ENCODE data around the gene FCHO1. TPM values are rescaled to one million over a fixed set of nuclear protein-coding genes. Genes with fewer than 3 reads are reported as not detected.

Gene FCHO1
- total and polyA plus RNA-seq, 2 donors (not counting 1 experiment from before 2014, with no cell fraction given), result 85.7 to 149 TPM

- DNase-seq, result no peak
- Histone ChIP-seq H2AFZ (ENCODE audit: insufficient read depth, low read depth, low read length, poor library complexity, severe bottlenecking) (peak within 1 kb of the TSS; percentile 47), H3K27me3 (replicated peaks in 1 of 4; ENCODE audit: control extremely low read depth in 1 of 4, control insufficient read depth in 3 of 4, insufficient read depth in 4 of 4, low read length in 3 of 4) (peaks cover 0 to 43% (median 22%) of the 10 kb centered on the region in 4 experiments), H3K9ac (ENCODE audit: low read length) (peak within 1 kb of the TSS; percentile 34), H3K27ac (ENCODE audit: low read length in 2 of 2) (no peak within 1 kb of the TSS), H4K20me1 (ENCODE audit: control insufficient read depth, insufficient read depth, low read length, poor library complexity, severe bottlenecking) (no peaks in the 10 kb centered on the region), H3K4me1 (ENCODE audit: control insufficient read depth in 2 of 2, insufficient read depth in 2 of 2, low read length in 2 of 2) (peaks cover 31 to 32% of the 10 kb centered on the region in 2 donors), H3K36me3 (replicated peaks in 1 of 2; ENCODE audit: control extremely low read depth in 1 of 2, control insufficient read depth in 1 of 2, extremely low read depth in 1 of 2, insufficient read depth in 2 of 2, low read length in 1 of 2) (no peaks in the 10 kb centered on the region), H3K4me3 (ENCODE audit: control extremely low read depth in 1 of 5, extremely low read depth in 1 of 5, insufficient read depth in 1 of 5, low read depth in 2 of 5, low read length in 4 of 5) (peak within 1 kb of the TSS in 1 of 5 experiments; percentile 18), H3K9me3 (ENCODE audit: control extremely low read depth in 1 of 3, control insufficient read depth in 2 of 3, insufficient read depth in 1 of 3, low read length in 2 of 3) (peaks cover 0 to 12% (median 0%) of the 10 kb centered on the region in 3 donors), H3K79me2 (ENCODE audit: control insufficient read depth, insufficient read depth, low read length) (no peaks in the 10 kb centered on the region), H3K4me2 (replicated peaks; ENCODE audit: low read depth, low read length, poor library complexity, severe bottlenecking) (peak within 1 kb of the TSS; percentile 57)
- ChIA-PET POLR2A (no interaction called here), CTCF (interaction anchor here (0.7 to 1.3 kb wide), 6 partner anchors 8 to 65 kb away, joined by 3 to 4 read pairs (median 3); partner anchors contain the start of gene RPL18A)
- peaks cover 43% of the 10 kb centered on the region for H3K4me1 Mint-ChIP-seq
- no peak within 1 kb of the TSS for H3K27ac Mint-ChIP-seq
- no peak for ATAC-seq (ENCODE audit: low read depth)
- H3K4me3 Mint-ChIP-seq, result peak within 1 kb of the TSS; percentile 45
- WGBS (ENCODE audit: insufficient coverage), result 10% methylated on average over 49 of the region's 50 CpGs
- no peaks in the 10 kb centered on the region for H3K9me3 Mint-ChIP-seq (ENCODE audit: insufficient read depth)
- peaks cover 14% of the 10 kb centered on the region for H3K27me3 Mint-ChIP-seq
- intact Hi-C loops (cut with micrococcal nuclease), result no loop called here
- TF ChIP-seq EZH2 (IDR thresholded peaks at IDR 0.05; ENCODE audit: borderline replicate concordance, insufficient read depth, low read depth, low read length, poor library complexity, severe bottlenecking), result no peak
- TF ChIP-seq, protein P1, sequence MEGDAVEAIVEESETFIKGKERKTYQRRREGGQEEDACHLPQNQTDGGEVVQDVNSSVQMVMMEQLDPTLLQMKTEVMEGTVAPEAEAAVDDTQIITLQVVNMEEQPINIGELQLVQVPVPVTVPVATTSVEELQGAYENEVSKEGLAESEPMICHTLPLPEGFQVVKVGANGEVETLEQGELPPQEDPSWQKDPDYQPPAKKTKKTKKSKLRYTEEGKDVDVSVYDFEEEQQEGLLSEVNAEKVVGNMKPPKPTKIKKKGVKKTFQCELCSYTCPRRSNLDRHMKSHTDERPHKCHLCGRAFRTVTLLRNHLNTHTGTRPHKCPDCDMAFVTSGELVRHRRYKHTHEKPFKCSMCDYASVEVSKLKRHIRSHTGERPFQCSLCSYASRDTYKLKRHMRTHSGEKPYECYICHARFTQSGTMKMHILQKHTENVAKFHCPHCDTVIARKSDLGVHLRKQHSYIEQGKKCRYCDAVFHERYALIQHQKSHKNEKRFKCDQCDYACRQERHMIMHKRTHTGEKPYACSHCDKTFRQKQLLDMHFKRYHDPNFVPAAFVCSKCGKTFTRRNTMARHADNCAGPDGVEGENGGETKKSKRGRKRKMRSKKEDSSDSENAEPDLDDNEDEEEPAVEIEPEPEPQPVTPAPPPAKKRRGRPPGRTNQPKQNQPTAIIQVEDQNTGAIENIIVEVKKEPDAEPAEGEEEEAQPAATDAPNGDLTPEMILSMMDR (IDR thresholded peaks at IDR 0.05), result no peak
Observed at GRCh38 chr19:17794731-17795494, 43.6 kb downstream of the FCHO1 start, which contains the start of gene B3GNT3. Gene B3GNT3 (plus strand): TSS chr19:17795138. CDS start chr19:17807808, 12,670 bp downstream.

DNA sequence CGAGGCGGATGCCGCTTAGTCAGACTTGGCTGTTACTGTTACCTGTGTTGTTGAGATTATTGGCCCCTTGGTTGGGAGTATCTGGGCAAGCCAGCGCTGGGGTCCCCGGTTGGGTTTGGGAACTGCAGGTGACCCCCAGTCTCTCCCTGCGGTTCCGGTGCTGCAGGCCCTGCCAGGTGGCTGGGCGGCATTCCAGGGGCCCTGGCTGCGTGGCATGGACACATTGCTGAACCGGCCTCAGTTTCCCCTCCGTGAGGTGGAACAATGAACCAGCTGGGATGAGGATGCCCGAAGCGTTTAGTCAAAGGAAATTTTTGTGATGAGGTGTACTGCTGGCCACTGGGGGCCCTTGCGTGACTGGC lies 44.2 kb downstream of the FCHO1 start:
- Histone ChIP-seq H3K9me3 (ENCODE audit: control extremely low read depth in 1 of 3, control insufficient read depth in 2 of 3, insufficient read depth in 1 of 3, low read length in 2 of 3) (peaks cover 0 to 12% (median 0%) of the 10 kb centered on the region in 3 donors), H3K4me3 (ENCODE audit: control extremely low read depth in 1 of 5, extremely low read depth in 1 of 5, insufficient read depth in 1 of 5, low read depth in 2 of 5, low read length in 4 of 5) (no peak overlapping the region), H3K4me1 (ENCODE audit: control insufficient read depth in 2 of 2, insufficient read depth in 2 of 2, low read length in 2 of 2) (peaks cover 31 to 32% of the 10 kb centered on the region in 2 donors), H3K79me2 (ENCODE audit: control insufficient read depth, insufficient read depth, low read length) (no peaks in the 10 kb centered on the region), H4K20me1 (ENCODE audit: control insufficient read depth, insufficient read depth, low read length, poor library complexity, severe bottlenecking) (no peaks in the 10 kb centered on the region), H3K27ac (ENCODE audit: low read length in 2 of 2) (no peak overlapping the region), H3K36me3 (replicated peaks in 1 of 2; ENCODE audit: control extremely low read depth in 1 of 2, control insufficient read depth in 1 of 2, extremely low read depth in 1 of 2, insufficient read depth in 2 of 2, low read length in 1 of 2) (no peaks in the 10 kb centered on the region), H2AFZ (ENCODE audit: insufficient read depth, low read depth, low read length, poor library complexity, severe bottlenecking) (no peak overlapping the region), H3K27me3 (replicated peaks in 1 of 4; ENCODE audit: control extremely low read depth in 1 of 4, control insufficient read depth in 3 of 4, insufficient read depth in 4 of 4, low read length in 3 of 4) (peaks cover 0 to 43% (median 22%) of the 10 kb centered on the region in 4 experiments), H3K4me2 (replicated peaks; ENCODE audit: low read depth, low read length, poor library complexity, severe bottlenecking) (peak overlapping the region; percentile 57), H3K9ac (ENCODE audit: low read length) (peak overlapping the region; percentile 34)
- Mint-ChIP-seq H3K27me3 (peaks cover 14% of the 10 kb centered on the region), H3K27ac (no peak overlapping the region), H3K4me1 (peaks cover 37% of the 10 kb centered on the region), H3K9me3 (ENCODE audit: insufficient read depth) (no peaks in the 10 kb centered on the region), H3K4me3 (no peak overlapping the region)
- ChIA-PET CTCF (interaction anchor here (0.6 to 1.3 kb wide), 4 partner anchors 8 to 64 kb away, joined by 3 to 4 read pairs (median 3); partner anchors contain the start of gene RPL18A), POLR2A (interaction anchor here (0.6 kb wide), 1 partner anchor 32 kb away, joined by 7 read pairs; no protein-coding TSS in a partner anchor)
- ATAC-seq (ENCODE audit: low read depth), result no peak
- 56% methylated on average over 11 of the region's 14 CpGs for WGBS (ENCODE audit: insufficient coverage)
- intact Hi-C loops (cut with micrococcal nuclease), result no loop called here
- DNase-seq, result no peak
- TF ChIP-seq EZH2 (IDR thresholded peaks at IDR 0.05; ENCODE audit: borderline replicate concordance, insufficient read depth, low read depth, low read length, poor library complexity, severe bottlenecking), result no peak
- TF ChIP-seq, protein P1 (IDR thresholded peaks at IDR 0.05), result no peak

Data from B cell (primary cell).